Upper lobe of right lung (tissue), 1 donor: ENCODE results near the gene FOXC2. TPM values are rescaled to one million over a fixed set of nuclear protein-coding genes. Genes with fewer than 3 reads are reported as not detected.
A peak's percentile ranks its signal among the peaks of the same experiment; 100 is the strongest.

ENCODE experiments used
- ATAC-seq: fragments of 200-7000 bp; cut with Tn5 transposase; one replicate; pipeline ENCODE4 v1.9.1; 2020; ENCODE audit warnings: mild to moderate bottlenecking, moderate library complexity
- DNase-seq: peaks from one replicate; pipeline ENCODE4 v3.0.0-alpha.2; 2020
- H3K27ac ChIP-seq: fragments of 200-600 bp; one replicate; pipeline ENCODE4 v1.8.0; 2022
- H3K27me3 ChIP-seq: fragments of 200-600 bp; one replicate; pipeline ENCODE4 v1.8.0; 2022; ENCODE audit warnings: mild to moderate bottlenecking
- H3K36me3 ChIP-seq: fragments of 200-600 bp; one replicate; pipeline ENCODE4 v1.8.0; 2022
- H3K4me1 ChIP-seq: fragments of 200-600 bp; one replicate; pipeline ENCODE4 v1.8.0; 2022
- H3K4me3 ChIP-seq: fragments of 200-600 bp; one replicate; pipeline ENCODE4 v1.8.0; 2022; ENCODE audit warnings: mild to moderate bottlenecking
- H3K9me3 ChIP-seq: fragments of 200-600 bp; one replicate; pipeline ENCODE4 v1.8.0; 2022
- intact Hi-C: fragments of 100-400 bp; cut with DNase I; formaldehyde crosslinking; loops from one replicate; pipeline ENCODE4 v1.11.0; 2022
- total RNA-seq: library from RNA; stranded (reverse); fragmentation: NEBNext Ultra II Directional; extraction: Animal tissue kit (Norgen Biotek cat#: 25700); gene quantifications from one replicate; pipeline ENCODE4 v1.2.1, GENCODE V29; 2021
- TF ChIP-seq, protein P1 (sequence below): fragments of 200-600 bp; IDR thresholded peaks from one replicate; pipeline ENCODE4 v1.8.0; 2022; ENCODE audit warnings: antibody characterized with exemption
- donor health status: DM: no; HTN: yes; CAD: no; lungs with severe emphysema.

The FOXC2 gene
- total RNA-seq, 1 donor from 2014 or later = 1.1 TPM

- DNase-seq (no peak), ATAC-seq (no peak)
- H3K4me3 ChIP-seq = peak overlapping the region; percentile 26
- H3K36me3 ChIP-seq = no peaks in the 10 kb centered on the region
- peaks cover 75% of the 10 kb centered on the region for H3K27me3 ChIP-seq
- TF ChIP-seq, protein P1, sequence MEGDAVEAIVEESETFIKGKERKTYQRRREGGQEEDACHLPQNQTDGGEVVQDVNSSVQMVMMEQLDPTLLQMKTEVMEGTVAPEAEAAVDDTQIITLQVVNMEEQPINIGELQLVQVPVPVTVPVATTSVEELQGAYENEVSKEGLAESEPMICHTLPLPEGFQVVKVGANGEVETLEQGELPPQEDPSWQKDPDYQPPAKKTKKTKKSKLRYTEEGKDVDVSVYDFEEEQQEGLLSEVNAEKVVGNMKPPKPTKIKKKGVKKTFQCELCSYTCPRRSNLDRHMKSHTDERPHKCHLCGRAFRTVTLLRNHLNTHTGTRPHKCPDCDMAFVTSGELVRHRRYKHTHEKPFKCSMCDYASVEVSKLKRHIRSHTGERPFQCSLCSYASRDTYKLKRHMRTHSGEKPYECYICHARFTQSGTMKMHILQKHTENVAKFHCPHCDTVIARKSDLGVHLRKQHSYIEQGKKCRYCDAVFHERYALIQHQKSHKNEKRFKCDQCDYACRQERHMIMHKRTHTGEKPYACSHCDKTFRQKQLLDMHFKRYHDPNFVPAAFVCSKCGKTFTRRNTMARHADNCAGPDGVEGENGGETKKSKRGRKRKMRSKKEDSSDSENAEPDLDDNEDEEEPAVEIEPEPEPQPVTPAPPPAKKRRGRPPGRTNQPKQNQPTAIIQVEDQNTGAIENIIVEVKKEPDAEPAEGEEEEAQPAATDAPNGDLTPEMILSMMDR = no peak
- H3K9me3 ChIP-seq = no peaks in the 10 kb centered on the region
- intact Hi-C loops = loop anchor here (10.0 kb wide), 1 partner anchor 498 kb away; no protein-coding TSS in a partner anchor
- peaks cover 7% of the 10 kb centered on the region for H3K4me1 ChIP-seq
- H3K27ac ChIP-seq = no peak overlapping the region
These were observed 504 bp downstream of the FOXC2 start for GRCh38 chr16:86566966-86567700.

DNA sequence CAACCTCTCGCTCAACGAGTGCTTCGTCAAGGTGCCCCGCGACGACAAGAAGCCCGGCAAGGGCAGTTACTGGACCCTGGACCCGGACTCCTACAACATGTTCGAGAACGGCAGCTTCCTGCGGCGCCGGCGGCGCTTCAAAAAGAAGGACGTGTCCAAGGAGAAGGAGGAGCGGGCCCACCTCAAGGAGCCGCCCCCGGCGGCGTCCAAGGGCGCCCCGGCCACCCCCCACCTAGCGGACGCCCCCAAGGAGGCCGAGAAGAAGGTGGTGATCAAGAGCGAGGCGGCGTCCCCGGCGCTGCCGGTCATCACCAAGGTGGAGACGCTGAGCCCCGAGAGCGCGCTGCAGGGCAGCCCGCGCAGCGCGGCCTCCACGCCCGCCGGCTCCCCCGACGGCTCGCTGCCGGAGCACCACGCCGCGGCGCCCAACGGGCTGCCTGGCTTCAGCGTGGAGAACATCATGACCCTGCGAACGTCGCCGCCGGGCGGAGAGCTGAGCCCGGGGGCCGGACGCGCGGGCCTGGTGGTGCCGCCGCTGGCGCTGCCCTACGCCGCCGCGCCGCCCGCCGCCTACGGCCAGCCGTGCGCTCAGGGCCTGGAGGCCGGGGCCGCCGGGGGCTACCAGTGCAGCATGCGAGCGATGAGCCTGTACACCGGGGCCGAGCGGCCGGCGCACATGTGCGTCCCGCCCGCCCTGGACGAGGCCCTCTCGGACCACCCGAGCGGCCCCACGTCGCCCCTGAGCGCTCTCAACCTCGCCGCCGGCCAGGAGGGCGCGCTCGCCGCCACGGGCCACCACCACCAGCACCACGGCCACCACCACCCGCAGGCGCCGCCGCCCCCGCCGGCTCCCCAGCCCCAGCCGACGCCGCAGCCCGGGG is 1.3 kb downstream of the FOXC2 start:
- H3K27me3 ChIP-seq = peaks cover 83% of the 10 kb centered on the region
- intact Hi-C loops = loop anchor here (10.0 kb wide), 1 partner anchor 497 kb away; no protein-coding TSS in a partner anchor

DNA sequence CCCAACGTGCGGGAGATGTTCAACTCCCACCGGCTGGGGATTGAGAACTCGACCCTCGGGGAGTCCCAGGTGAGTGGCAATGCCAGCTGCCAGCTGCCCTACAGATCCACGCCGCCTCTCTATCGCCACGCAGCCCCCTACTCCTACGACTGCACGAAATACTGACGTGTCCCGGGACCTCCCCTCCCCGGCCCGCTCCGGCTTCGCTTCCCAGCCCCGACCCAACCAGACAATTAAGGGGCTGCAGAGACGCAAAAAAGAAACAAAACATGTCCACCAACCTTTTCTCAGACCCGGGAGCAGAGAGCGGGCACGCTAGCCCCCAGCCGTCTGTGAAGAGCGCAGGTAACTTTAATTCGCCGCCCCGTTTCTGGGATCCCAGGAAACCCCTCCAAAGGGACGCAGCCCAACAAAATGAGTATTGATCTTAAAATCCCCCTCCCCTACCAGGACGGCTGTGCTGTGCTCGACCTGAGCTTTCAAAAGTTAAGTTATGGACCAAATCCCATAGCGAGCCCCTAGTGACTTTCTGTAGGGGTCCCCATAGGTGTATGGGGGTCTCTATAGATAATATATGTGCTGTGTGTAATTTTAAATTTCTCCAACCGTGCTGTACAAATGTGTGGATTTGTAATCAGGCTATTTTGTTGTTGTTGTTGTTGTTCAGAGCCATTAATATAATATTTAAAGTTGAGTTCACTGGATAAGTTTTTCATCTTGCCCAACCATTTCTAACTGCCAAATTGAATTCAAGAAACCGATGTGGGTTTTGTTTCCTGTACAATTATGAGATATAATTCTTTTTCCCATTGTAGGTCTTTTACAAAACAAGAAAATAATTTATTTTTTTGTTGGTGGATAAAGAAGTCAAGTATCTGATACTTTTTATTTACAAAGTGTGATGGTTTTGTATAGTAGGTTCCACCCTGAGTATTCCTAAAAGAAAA is 2.3 kb downstream of the FOXC2 start:
- Histone ChIP-seq H3K27me3 (peaks cover 93% of the 10 kb centered on the region), H3K4me3 (peak overlapping the region; percentile 14), H3K36me3 (no peaks in the 10 kb centered on the region), H3K4me1 (peaks cover 6% of the 10 kb centered on the region), H3K27ac (no peak overlapping the region), H3K9me3 (no peaks in the 10 kb centered on the region)
- ATAC-seq (no peak), DNase-seq (no peak)
- TF ChIP-seq, protein P1 = no peak
- intact Hi-C loops = loop anchor here (10.0 kb wide), 1 partner anchor 496 kb away; no protein-coding TSS in a partner anchor

More for the DNA sequence above, 1.3 kb downstream of the FOXC2 start:
- no peaks in the 10 kb centered on the region for H3K36me3 ChIP-seq
- H3K4me1 ChIP-seq = peaks cover 7% of the 10 kb centered on the region
- H3K4me3 ChIP-seq = peak overlapping the region; percentile 14
- no peak overlapping the region for H3K27ac ChIP-seq
- TF ChIP-seq, protein P1 = no peak
- ATAC-seq (no peak), DNase-seq (no peak)
- no peaks in the 10 kb centered on the region for H3K9me3 ChIP-seq

DNA sequence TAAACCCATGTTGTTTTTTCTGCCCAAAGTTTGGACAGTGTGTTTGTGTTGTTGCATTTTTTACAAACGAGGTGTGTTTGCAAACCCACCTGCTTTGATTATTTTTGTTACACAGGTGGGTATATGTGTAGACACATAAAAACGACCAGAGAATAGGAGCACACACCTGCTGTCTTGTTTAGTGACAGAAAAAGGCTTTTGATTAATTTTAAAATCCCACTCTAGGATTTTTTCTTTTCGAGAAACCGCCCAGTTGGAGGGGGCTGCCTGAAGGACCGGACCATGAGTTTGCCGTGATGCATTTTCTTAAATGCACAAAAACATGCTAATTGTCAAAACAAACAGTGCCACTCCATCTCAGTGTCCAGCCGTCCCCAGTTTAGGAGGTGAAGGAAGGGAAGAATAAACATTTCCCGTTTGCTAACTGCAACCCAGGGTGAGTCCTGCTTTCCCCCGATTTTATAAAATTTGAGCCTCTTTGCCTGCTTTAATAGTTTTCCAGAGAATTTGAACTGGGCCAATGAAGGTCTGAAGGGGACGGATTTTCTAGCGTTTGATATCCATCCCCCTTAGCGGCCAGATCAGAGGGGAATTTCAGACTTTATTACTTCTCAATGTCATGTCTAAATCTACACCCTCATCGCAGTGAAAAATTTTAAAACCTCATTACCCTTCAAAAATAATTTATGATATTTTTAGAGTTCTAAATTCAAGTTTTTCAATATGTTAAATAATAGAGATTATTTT is 3.2 kb downstream of the FOXC2 start:
- TF ChIP-seq, protein P1 = no peak
- ATAC-seq (no peak), DNase-seq (no peak)
- intact Hi-C loops = loop anchor here (10.0 kb wide), 2 partner anchors 195 to 495 kb away; no protein-coding TSS in a partner anchor
- H3K27ac ChIP-seq = no peak overlapping the region
- H3K4me3 ChIP-seq = no peak overlapping the region
- no peaks in the 10 kb centered on the region for H3K9me3 ChIP-seq
- no peaks in the 10 kb centered on the region for H3K36me3 ChIP-seq
- H3K27me3 ChIP-seq = peaks cover 93% of the 10 kb centered on the region
- H3K4me1 ChIP-seq = peaks cover 3% of the 10 kb centered on the region
